ENCODE results near the gene NPTXR. TPM values are rescaled to one million over a fixed set of nuclear protein-coding genes. Genes with fewer than 3 reads are reported as not detected.
A peak's percentile ranks its signal among the peaks of the same experiment; 100 is the strongest.

NPTXR gene
- total RNA-seq, 2 donors from 2014 or later, result 2.5 to 2.6 TPM

DNA sequence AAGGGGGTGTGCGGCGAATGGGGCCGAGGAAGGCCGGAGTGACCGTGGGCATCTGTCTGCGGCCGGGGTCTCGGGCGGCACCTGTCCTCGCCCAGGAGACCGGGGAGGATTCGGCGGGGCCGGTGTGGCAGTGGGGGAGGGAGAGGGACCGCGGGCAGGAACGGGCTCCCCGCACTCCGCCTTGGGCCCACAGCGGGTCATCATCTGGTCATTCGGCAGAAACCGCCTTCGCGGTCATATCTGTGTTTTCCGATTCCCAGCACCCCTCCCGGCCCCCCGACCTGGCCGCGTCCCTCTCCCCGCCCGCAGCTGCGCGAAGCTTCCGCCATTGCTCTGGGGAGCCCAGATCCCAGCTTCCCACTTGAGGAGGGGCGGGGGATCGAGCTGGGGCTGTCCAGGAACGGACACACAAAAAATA is 29.0 kb upstream of the NPTXR start:
- peaks cover 40% of the 10 kb centered on the region for H3K4me1 Mint-ChIP-seq
- H3K4me3 Mint-ChIP-seq, result peak overlapping the region; percentile 95
- no peak for DNase-seq
- H3K36me3 Mint-ChIP-seq (ENCODE audit: low read depth), result no peaks in the 10 kb centered on the region
- no peak for ATAC-seq
- no peaks in the 10 kb centered on the region for H3K27me3 Mint-ChIP-seq
- H3K9me3 ChIP-seq (ENCODE audit: control insufficient read depth, low read length, poor library complexity, severe bottlenecking), result no peaks in the 10 kb centered on the region
- H3K27ac Mint-ChIP-seq, result peak overlapping the region; percentile 92

DNA sequence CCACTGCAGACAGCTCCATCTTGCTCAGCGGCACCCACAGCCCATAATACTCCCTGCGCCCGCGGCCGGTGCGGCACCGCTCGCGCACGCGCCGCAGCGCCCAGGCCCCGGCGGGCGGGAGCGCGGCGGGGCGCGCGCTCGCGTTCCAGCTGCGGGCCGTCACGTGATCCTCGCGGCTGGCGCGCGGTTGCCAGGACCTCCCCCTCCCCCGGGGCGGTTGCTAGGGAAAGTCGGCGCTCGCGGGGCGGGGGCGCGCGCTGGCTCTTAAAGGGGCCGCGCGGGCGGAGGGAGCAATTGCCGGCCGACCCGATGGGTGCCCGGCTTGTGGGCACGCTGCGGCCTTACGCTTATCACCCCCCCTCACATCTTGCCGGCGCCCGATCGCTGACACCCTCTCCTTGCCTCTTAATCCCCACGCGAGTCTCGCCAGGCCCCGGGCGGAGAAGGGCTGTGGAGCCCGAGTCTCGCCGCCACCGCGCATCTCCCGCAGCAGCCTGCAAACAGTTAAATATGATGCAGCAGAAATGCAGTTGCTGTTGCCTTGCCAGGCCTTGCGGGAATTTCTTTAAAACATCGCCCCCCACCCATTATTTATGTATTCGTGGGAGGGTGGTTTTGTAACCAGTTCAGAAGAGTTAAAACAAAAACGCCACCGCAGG is 28.5 kb upstream of the NPTXR start, which contains the start of gene CBX6:
Gene CBX6, minus strand, starts transcription at position 45 of the 659 bp plus-strand sequence. Its CDS starts 26 bp downstream, at position 19.
- peak; percentile 92 to 96 (median 95) for DNase-seq
- H3K27me3 Mint-ChIP-seq, result no peaks in the 10 kb centered on the region
- no peaks in the 10 kb centered on the region for H3K36me3 Mint-ChIP-seq (ENCODE audit: low read depth)
- peaks cover 40% of the 10 kb centered on the region for H3K4me1 Mint-ChIP-seq
- ATAC-seq, result peak; percentile 82
- H3K4me3 Mint-ChIP-seq, result peak within 1 kb of the TSS; percentile 95
- peak within 1 kb of the TSS; percentile 93 for H3K27ac Mint-ChIP-seq
- H3K9me3 ChIP-seq (ENCODE audit: control insufficient read depth, low read length, poor library complexity, severe bottlenecking), result no peaks in the 10 kb centered on the region

DNA sequence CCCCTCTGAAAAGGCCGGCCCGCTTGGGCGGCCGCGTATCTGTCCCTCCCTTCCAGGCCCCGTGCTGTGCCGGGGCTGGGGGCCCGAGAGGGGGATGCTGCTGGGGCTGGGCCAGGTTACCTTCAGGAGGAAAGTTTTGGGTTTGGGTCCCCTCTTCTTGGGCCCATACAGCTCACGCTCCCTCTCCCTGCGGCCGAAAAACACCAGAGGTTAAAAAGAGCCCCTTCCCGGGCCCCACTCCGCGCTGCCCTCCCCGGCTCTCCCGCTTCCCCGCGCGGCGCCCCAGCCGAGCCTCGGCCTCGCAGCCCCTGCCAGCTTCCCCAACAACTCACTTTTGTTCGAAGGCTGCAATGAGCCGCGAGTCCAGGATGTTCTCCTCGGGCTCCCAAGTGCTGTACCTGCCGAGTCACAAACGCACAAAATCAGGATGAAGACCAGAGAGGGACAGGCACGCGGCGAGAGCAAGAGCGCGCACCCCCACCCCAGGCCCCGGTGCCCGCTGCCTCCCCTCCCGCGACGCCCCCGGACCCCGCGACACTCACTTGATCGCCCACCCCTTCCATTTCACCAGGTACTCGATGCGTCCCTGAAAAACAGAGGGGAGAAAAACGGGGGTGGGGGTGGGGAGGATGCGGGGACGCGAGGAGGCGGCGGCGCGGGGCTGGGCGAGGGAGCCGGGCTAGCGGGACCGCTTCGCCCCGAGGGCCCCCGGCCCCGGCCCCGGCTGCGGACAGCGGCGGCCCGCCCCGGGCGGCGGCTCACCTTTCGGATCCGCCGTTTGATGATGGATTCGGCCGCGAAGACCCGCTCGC is 27.7 kb upstream of the NPTXR start:
- ATAC-seq (peak; percentile 8), DNase-seq (no peak)
- no peaks in the 10 kb centered on the region for H3K9me3 ChIP-seq (ENCODE audit: control insufficient read depth, low read length, poor library complexity, severe bottlenecking)
- no peaks in the 10 kb centered on the region for H3K36me3 Mint-ChIP-seq (ENCODE audit: low read depth)
- H3K27me3 Mint-ChIP-seq, result no peaks in the 10 kb centered on the region
- H3K4me1 Mint-ChIP-seq, result peaks cover 40% of the 10 kb centered on the region
- H3K4me3 Mint-ChIP-seq, result peak overlapping the region; percentile 95
- H3K27ac Mint-ChIP-seq, result peak overlapping the region; percentile 93

DNA sequence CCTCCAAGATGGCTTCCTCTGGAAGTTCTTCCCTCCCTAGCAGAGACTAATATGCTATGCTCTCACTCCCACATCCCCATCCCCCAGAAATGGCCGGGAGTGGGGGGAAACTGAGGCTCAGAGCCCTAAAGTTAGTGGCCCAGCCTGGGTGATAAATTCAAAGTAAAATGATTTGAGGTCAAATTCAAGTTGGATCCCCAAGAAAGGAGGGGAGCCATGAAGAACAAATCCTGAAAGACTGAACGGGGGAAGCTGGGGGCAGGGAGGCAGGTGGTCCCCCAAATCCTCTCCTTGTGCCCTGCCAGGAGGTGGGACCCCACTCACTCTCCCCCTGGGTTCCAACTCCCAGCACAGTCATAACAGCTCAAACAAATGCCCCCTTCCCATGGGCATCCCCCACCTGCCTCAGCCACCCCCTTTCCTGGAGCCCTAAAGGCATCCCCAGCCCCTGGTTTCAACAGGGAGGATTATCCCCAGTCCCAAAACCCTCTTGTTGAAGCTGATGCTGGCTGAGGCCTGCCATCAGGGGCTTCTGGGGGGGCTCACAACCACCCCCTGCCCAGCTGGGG is 27.0 kb upstream of the NPTXR start:
- no peak for DNase-seq
- H3K4me1 Mint-ChIP-seq, result peaks cover 40% of the 10 kb centered on the region
- no peaks in the 10 kb centered on the region for H3K27me3 Mint-ChIP-seq
- no peak for ATAC-seq
- H3K9me3 ChIP-seq (ENCODE audit: control insufficient read depth, low read length, poor library complexity, severe bottlenecking), result no peaks in the 10 kb centered on the region
- H3K27ac Mint-ChIP-seq, result peak overlapping the region; percentile 93
- no peaks in the 10 kb centered on the region for H3K36me3 Mint-ChIP-seq (ENCODE audit: low read depth)
- peak overlapping the region; percentile 95 for H3K4me3 Mint-ChIP-seq

DNA sequence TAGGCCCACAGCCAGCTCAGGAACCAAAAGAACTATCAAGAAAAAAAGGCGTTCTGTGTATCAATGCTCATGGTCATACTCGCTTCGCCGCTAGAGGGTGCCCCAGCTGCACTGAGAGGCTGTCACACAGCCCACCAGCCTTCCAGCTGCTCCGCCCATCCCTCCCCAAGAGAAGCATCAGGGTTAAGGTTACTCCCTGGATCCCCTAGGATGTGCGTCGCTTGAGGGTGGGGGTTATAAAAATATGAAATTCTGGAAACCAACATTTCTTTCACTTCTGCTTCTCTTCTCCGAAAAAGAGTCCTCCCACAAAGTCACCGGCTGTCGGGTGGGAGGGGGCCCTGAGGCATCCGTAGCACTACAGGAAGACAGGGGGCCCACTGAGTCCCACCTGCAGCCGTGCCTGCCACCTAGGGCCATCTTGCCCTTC is 26.5 kb upstream of the NPTXR start:
- Mint-ChIP-seq H3K4me3 (peak overlapping the region; percentile 95), H3K4me1 (peaks cover 40% of the 10 kb centered on the region), H3K27me3 (no peaks in the 10 kb centered on the region), H3K36me3 (ENCODE audit: low read depth) (no peaks in the 10 kb centered on the region), H3K27ac (peak overlapping the region; percentile 93)
- no peaks in the 10 kb centered on the region for H3K9me3 ChIP-seq (ENCODE audit: control insufficient read depth, low read length, poor library complexity, severe bottlenecking)
- ATAC-seq, result peak; percentile 49
- DNase-seq, result peak; percentile 71 to 81 (median 74)

DNA sequence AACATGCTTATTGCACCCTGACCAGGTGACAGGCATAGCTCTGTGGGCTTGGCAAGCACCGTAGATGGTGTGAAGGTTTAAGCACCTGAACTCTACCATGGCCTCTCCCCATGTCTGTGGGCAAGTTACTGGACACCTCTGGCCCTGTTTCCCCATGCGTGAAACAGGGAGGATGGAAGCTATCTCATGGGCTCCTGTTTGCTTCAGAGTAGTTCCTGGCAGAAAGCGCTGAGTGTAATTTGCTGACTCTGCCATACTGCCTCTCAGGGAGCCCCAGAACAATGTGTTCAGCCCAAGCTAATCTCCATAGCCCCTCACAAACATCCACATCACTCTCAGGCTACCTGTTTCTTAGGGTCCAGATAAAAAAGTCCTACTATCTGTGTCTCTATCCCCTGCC is 25.8 kb upstream of the NPTXR start:
- no peaks in the 10 kb centered on the region for H3K9me3 ChIP-seq (ENCODE audit: control insufficient read depth, low read length, poor library complexity, severe bottlenecking)
- Mint-ChIP-seq H3K4me1 (peaks cover 34% of the 10 kb centered on the region), H3K27ac (peak overlapping the region; percentile 93), H3K27me3 (no peaks in the 10 kb centered on the region), H3K4me3 (peak overlapping the region; percentile 95), H3K36me3 (ENCODE audit: low read depth) (no peaks in the 10 kb centered on the region)
- no peak for DNase-seq
- no peak for ATAC-seq

DNA sequence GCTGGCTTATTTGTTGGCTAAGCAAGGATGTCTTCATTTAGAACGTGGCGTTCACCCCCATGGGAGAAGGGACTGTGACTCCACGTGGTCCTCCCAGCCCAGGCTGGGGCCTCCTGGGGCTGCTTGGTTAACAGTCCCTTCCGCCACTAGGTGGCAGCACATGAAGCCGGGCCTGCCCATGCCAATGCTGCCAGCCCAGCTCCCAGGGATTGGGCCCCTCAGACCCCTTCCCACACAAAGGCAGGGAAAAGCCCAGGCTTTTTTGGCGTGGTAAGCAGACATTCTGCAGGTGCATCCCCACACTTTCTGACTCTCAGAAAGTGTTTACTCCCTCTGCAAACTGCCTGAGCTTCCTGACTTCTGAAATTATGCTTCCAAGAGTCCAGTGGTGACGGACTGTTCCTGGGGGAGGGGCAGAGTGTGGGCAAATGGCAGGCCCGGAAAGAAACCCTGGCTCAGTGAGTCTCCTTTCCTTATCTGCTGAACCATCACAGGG is 25.1 kb upstream of the NPTXR start:
- H3K36me3 Mint-ChIP-seq (ENCODE audit: low read depth), result no peaks in the 10 kb centered on the region
- H3K4me3 Mint-ChIP-seq, result no peak overlapping the region
- peak; percentile 45 for ATAC-seq
- H3K4me1 Mint-ChIP-seq, result peaks cover 31% of the 10 kb centered on the region
- DNase-seq, result peak; percentile 70 to 85 (median 80)
- peak overlapping the region; percentile 56 for H3K27ac Mint-ChIP-seq
- no peaks in the 10 kb centered on the region for H3K9me3 ChIP-seq (ENCODE audit: control insufficient read depth, low read length, poor library complexity, severe bottlenecking)
- no peaks in the 10 kb centered on the region for H3K27me3 Mint-ChIP-seq

DNA sequence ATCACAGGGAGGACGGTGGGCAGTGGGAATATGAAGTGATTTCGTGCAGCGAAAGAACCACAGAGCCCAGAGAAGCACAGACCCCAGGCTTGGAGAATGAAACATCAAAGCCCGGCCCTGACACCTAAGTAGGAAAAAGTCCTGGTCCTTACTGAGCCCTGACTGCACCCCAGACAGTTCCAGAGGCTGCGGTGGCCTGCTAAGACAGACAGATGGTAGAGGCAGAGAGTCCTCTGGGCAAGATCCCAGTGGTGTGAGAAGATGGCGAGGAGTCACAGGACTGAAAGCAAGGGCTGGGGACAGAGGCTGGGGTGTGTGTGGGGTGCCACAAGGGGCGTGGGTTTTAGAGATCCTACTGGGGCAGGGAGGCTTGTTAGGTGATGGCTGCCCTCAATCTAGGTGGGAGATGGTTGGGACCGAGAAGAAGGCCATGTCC is 24.5 kb upstream of the NPTXR start:
- Mint-ChIP-seq H3K27ac (peak overlapping the region; percentile 56), H3K27me3 (no peaks in the 10 kb centered on the region)

DNA sequence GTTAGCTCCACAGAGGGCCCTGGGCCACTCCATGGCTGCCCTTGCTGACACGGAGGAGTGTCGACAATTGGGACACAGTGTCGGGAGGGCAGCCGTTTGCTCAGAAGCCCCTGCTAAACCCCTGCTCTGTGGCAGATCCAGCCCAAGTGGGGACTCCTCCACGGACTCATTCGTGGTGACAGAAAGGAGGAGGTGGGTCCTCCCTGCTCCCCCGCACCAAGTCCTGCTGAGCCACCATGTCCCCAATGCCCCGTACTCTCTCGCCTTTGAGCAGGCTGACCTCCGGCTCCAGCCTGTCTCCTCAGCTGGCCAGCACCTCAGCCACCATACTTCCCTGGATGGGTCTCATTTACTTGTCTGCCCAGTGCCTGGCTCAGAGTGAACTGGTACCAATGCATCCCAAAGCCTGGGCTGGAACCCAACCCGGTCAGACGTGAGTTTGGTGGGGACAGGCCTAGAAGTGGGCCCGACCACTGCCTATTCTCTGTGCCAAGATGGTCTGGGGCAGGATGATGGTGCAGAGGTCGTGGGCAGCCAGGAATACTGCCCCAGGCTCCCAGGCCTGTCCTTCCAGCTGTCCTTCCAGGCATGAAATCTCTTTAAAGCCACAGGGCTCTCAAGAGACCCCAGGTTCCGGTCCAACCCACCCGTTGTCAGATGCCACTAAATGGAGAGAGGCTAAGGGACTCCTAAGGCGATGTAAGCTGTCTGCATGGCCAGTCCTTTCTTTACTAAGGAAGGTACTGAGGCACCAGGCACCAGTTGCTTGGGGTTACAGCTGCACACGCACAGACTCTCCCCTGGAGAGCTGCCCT is 23.9 kb upstream of the NPTXR start:
- DNase-seq, result no peak
- peak overlapping the region; percentile 56 for H3K27ac Mint-ChIP-seq
- H3K9me3 ChIP-seq (ENCODE audit: control insufficient read depth, low read length, poor library complexity, severe bottlenecking), result no peaks in the 10 kb centered on the region
- ATAC-seq, result no peak
- no peaks in the 10 kb centered on the region for H3K36me3 Mint-ChIP-seq (ENCODE audit: low read depth)
- H3K4me1 Mint-ChIP-seq, result peaks cover 23% of the 10 kb centered on the region
- H3K4me3 Mint-ChIP-seq, result no peak overlapping the region
- no peaks in the 10 kb centered on the region for H3K27me3 Mint-ChIP-seq

More for the DNA sequence above, 24.5 kb upstream of the NPTXR start:
- H3K9me3 ChIP-seq (ENCODE audit: control insufficient read depth, low read length, poor library complexity, severe bottlenecking), result no peaks in the 10 kb centered on the region
- ATAC-seq (no peak), DNase-seq (no peak)
- Mint-ChIP-seq H3K4me3 (no peak overlapping the region), H3K4me1 (peaks cover 25% of the 10 kb centered on the region), H3K36me3 (ENCODE audit: low read depth) (no peaks in the 10 kb centered on the region)

DNA sequence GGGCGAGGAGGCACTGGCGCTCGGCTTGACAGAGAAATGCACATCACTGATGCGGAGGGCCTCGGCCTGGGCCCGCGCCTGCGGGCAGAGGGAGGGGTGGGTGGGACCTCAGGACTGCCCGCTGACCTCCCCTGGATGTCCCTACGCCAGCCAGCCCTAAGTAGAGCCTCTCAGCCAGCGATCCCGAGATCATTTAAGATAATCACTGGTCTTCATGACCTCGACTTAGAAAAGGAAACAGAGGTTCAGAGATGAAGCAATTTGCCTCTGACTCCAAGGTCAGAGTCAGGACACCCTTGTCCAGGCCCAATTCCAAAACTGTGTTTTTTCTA is 23.3 kb upstream of the NPTXR start:
- Mint-ChIP-seq H3K27ac (no peak overlapping the region), H3K36me3 (ENCODE audit: low read depth) (no peaks in the 10 kb centered on the region), H3K27me3 (no peaks in the 10 kb centered on the region), H3K4me3 (no peak overlapping the region), H3K4me1 (peaks cover 20% of the 10 kb centered on the region)
- no peak for ATAC-seq
- DNase-seq, result no peak
- no peaks in the 10 kb centered on the region for H3K9me3 ChIP-seq (ENCODE audit: control insufficient read depth, low read length, poor library complexity, severe bottlenecking)

DNA sequence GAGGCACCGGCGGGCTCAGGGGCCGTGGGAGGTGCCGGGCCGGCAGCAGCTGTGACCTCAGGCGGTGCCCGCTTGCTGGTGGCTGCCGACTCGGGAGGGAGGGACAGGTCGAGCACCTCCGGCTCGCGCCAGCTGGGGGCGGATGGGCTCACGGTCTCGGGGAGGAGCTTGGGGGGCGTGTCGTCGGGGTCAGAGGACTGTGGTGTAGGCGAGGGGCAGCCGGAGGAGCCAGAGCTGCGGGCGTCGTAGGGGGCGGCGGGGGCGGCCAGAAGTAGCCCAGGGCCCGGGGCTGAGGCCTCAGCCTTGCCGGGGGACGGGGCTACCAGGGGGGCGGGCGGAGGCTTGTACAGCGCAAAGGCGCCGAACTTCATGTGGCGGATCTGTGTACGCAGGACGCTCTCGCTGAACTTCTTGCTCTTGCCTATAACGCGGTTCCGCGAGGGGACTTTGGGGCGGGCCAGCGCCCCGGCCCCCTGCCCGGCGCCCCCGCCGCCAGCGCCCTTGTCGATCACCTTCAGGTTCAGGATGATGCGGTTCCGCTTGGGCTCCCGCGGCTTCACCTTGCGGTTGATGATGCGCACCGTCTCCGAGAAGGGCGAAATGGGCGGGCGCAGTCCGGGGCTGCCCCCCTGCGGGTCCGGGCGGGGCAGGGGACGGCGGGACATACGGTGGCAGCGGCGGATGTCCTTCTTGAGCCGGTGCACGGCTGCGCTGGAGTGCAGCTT is 22.7 kb upstream of the NPTXR start:
- Mint-ChIP-seq H3K27ac (no peak overlapping the region), H3K36me3 (ENCODE audit: low read depth) (no peaks in the 10 kb centered on the region), H3K4me3 (no peak overlapping the region), H3K4me1 (peaks cover 20% of the 10 kb centered on the region), H3K27me3 (no peaks in the 10 kb centered on the region)
- DNase-seq, result no peak
- ATAC-seq, result no peak
- H3K9me3 ChIP-seq (ENCODE audit: control insufficient read depth, low read length, poor library complexity, severe bottlenecking), result no peaks in the 10 kb centered on the region

DNA sequence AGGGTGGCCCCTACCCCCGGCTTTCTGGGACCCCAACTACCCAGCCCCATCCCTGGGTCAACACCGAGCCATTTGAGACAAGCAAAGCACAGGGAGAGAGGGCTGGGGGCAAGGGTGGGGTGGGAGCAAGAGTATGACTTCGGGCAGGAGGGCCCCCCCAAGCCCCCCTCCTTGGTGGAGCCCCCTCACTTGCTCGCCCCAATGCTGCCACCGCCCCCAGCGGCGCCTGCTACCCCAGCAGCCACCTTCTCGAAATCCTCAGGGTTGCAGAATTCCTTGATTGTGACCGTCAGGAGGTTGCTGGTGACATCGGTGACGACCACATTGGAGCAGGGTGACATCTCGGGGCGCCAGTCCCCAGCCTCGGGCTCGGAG is 22.2 kb upstream of the NPTXR start:
- Mint-ChIP-seq H3K4me3 (no peak overlapping the region), H3K36me3 (ENCODE audit: low read depth) (no peaks in the 10 kb centered on the region), H3K27ac (no peak overlapping the region), H3K27me3 (no peaks in the 10 kb centered on the region), H3K4me1 (peaks cover 20% of the 10 kb centered on the region)
- DNase-seq (no peak), ATAC-seq (no peak)
- no peaks in the 10 kb centered on the region for H3K9me3 ChIP-seq (ENCODE audit: control insufficient read depth, low read length, poor library complexity, severe bottlenecking)
